ENCODE measurements around the gene SEC31A. TPM values are rescaled to one million over a fixed set of nuclear protein-coding genes. Genes with fewer than 3 reads are reported as not detected.
"Not testable (repeated sequence)": the region's sequence is repeated elsewhere in the genome, so short reads cannot be mapped to it uniquely, and the experiment has no call there.

The SEC31A gene
- total RNA-seq, 4 donors from 2014 or later: 118 to 197 (median 153) TPM

DNA sequence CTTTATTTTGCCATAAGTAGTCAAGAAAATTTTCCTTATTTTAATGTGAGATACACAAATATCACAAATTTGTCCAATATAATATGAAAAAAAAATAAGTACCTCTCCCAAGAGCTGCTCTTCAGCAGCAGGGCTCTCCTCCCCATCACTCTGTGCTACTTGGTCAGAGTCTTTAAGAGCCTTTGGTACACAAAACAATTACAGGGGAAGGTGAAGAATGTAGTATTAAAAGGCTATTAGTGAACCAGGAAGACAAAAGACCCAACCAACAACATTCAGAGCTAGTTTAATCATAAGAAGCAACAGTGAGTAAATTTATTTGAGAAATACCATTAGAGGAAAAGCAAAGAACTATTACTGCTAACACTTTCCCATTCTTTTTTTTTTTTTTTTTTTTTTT lies 29.4 kb downstream of the SEC31A start:
- Histone ChIP-seq H3K36me3 (peaks cover 8 to 77% of the 10 kb centered on the region in 2 donors), H3K4me1 (peaks cover 0 to 9% (median 0%) of the 10 kb centered on the region in 3 donors), H3K4me3 (no peak overlapping the region), H3K9me3 (no peaks in the 10 kb centered on the region), H3K27me3 (no peaks in the 10 kb centered on the region), H3K27ac (no peak overlapping the region)
- TF ChIP-seq EP300 (IDR thresholded peaks at IDR 0.05) (no peak), POLR2AphosphoS5 (IDR thresholded peaks at IDR 0.05) (no peak), POLR2A (IDR thresholded peaks at IDR 0.05) (no peak)
- TF ChIP-seq, protein P1, sequence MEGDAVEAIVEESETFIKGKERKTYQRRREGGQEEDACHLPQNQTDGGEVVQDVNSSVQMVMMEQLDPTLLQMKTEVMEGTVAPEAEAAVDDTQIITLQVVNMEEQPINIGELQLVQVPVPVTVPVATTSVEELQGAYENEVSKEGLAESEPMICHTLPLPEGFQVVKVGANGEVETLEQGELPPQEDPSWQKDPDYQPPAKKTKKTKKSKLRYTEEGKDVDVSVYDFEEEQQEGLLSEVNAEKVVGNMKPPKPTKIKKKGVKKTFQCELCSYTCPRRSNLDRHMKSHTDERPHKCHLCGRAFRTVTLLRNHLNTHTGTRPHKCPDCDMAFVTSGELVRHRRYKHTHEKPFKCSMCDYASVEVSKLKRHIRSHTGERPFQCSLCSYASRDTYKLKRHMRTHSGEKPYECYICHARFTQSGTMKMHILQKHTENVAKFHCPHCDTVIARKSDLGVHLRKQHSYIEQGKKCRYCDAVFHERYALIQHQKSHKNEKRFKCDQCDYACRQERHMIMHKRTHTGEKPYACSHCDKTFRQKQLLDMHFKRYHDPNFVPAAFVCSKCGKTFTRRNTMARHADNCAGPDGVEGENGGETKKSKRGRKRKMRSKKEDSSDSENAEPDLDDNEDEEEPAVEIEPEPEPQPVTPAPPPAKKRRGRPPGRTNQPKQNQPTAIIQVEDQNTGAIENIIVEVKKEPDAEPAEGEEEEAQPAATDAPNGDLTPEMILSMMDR (IDR thresholded peaks at IDR 0.05): no peak
- ATAC-seq: no peak

DNA sequence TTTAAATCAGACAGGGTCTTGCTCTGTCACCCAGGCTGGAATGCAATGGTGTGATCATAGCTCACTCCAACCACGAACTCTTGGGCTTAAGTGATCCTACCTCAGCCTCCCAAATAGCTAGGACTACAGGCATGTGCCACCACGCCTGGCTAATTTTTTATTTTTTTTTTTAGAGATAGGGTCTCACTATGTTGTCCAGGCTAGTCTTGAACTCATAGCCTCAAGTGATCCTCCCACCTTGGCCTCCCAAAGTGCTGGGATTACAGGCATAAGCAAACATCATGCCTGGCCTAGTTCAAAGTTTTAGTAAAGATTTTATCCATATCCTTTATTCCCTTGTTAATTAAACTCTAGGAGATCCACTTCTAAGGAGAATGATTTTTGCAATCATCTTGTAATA lies 30.5 kb downstream of the SEC31A start:
- H3K9me3 ChIP-seq, H3K4me3 ChIP-seq, ATAC-seq, H3K27ac ChIP-seq, H3K27me3 ChIP-seq, H3K4me1 ChIP-seq: not testable (repeated sequence)
- H3K36me3 ChIP-seq: peaks cover 8 to 78% of the 10 kb centered on the region in 2 donors
- 92 to 100% methylated on average over 1 of the region's 2 CpGs for WGBS, 2 donors (ENCODE audit: low coverage in 1 of 2)

- no peaks in the 10 kb centered on the region for H3K4me1 ChIP-seq
- 68 to 77% methylated on average over 5 of the region's 5 CpGs for WGBS, 2 donors (ENCODE audit: low coverage in 1 of 2)
- H3K27ac ChIP-seq: no peak overlapping the region
- no peaks in the 10 kb centered on the region for H3K9me3 ChIP-seq
- no peak overlapping the region for H3K4me3 ChIP-seq
- ATAC-seq: no peak
- TF ChIP-seq EP300 (IDR thresholded peaks at IDR 0.05) (no peak), POLR2A (IDR thresholded peaks at IDR 0.05) (no peak), POLR2AphosphoS5 (IDR thresholded peaks at IDR 0.05) (no peak)
- TF ChIP-seq, protein P1 (IDR thresholded peaks at IDR 0.05): no peak
- H3K36me3 ChIP-seq: peaks cover 18 to 100% of the 10 kb centered on the region in 2 donors
- H3K27me3 ChIP-seq: no peaks in the 10 kb centered on the region
Observed at GRCh38 chr4:82852751-82853285, 38.1 kb downstream of the SEC31A start.

DNA sequence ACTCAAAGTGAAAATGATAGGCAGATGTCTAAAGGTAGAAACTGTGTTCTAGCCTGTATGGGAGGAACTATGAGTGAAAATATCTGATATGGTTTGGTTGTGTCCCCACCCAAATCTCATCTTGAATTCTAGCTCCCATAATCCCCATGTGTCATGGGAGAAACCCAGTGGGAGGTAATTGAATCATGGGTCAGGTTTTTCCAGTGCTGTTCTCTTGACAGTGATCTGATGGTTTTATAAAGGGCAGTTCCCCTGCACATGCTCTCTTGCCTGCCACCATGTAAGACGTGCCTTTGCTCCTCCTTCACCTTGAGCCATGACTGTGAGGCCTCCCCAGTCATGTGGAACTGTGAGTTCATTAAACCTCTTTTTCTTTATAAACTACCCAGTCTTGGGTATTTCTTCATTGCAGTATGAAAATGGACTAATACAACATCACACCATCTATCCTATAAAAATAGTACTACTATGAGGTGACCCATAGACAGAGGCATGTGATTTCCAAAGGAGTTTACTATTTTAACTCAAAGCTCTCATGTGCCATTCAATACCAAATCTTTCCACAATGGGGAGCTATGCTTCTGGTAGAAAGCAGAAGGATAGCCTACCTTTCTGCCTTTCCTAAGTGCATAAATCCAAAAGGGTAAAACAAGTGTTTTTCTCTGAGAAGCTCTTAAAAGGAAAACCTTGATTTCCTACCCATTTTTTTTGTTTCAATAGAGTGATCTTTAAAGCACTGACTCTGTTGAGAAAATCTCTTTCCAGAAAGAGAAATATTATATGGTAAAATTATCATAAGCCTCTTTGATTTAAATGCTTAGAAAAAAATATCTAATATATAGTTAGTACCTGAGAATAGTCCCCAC lies 38.8 kb downstream of the SEC31A start:
- H3K27ac ChIP-seq: no peak overlapping the region
- no peak for ATAC-seq
- H3K4me1 ChIP-seq: no peaks in the 10 kb centered on the region
- TF ChIP-seq EP300 (IDR thresholded peaks at IDR 0.05): no peak
- TF ChIP-seq POLR2A (IDR thresholded peaks at IDR 0.05): no peak
- TF ChIP-seq, protein P1 (IDR thresholded peaks at IDR 0.05): peak in 1 of 4 experiments; percentile 32
- no peak for TF ChIP-seq POLR2AphosphoS5 (IDR thresholded peaks at IDR 0.05)
- H3K4me3 ChIP-seq: no peak overlapping the region
- peaks cover 18 to 100% of the 10 kb centered on the region in 2 donors for H3K36me3 ChIP-seq
- H3K27me3 ChIP-seq: no peaks in the 10 kb centered on the region
- no peaks in the 10 kb centered on the region for H3K9me3 ChIP-seq
- WGBS, 2 donors (ENCODE audit: low coverage in 1 of 2): 60 to 67% methylated on average over 1 of the region's 1 CpG

GRCh38 chr4:82851318-82851717 lies 39.6 kb downstream of the SEC31A start:
- Histone ChIP-seq H3K36me3 (peaks cover 18 to 100% of the 10 kb centered on the region in 2 donors), H3K27ac (no peak overlapping the region), H3K4me1 (no peaks in the 10 kb centered on the region), H3K27me3 (no peaks in the 10 kb centered on the region), H3K9me3 (no peaks in the 10 kb centered on the region), H3K4me3 (no peak overlapping the region)
- TF ChIP-seq, protein P1 (IDR thresholded peaks at IDR 0.05): no peak
- TF ChIP-seq EP300 (IDR thresholded peaks at IDR 0.05): no peak
- TF ChIP-seq POLR2A (IDR thresholded peaks at IDR 0.05): no peak
- no peak for TF ChIP-seq POLR2AphosphoS5 (IDR thresholded peaks at IDR 0.05)
- no peak for ATAC-seq
- WGBS, 2 donors (ENCODE audit: low coverage in 1 of 2): 100% methylated on average over 1 of the region's 2 CpGs; no CpG with 5 or more reads in 1 of the 2 donors
